SK-N-MC (cell line): ENCODE data around the gene UNC5C.

Experiments used
- EZH2 ChIP-seq: fragments of 200-600 bp; sonication (generic); IDR thresholded peaks from one replicate; pipeline ENCODE4 v1.6.1; 2017; ENCODE audit warnings: antibody characterized with exemption
- POLR2AphosphoS5 ChIP-seq: IDR thresholded peaks from 2 replicates; pipeline ENCODE4 v1.6.1; 2012; ENCODE audit warnings: mild to moderate bottlenecking, low read depth, low read length, borderline replicate concordance

GRCh38 chr4:95153182-95153581, 395.6 kb downstream of the UNC5C start:
- no peak for TF ChIP-seq EZH2
- TF ChIP-seq POLR2AphosphoS5, result no peak
